GM18858 (cell line): ENCODE results near the gene IQCH.
"Not testable (repeated sequence)": the region's sequence is repeated elsewhere in the genome, so short reads cannot be mapped to it uniquely, and the experiment has no call there.

ENCODE experiments used
- ATAC-seq: cut with Tn5 transposase; IDR thresholded peaks from one replicate; pipeline ENCODE4 v1.9.1; 2021; ENCODE audit not compliant: unreplicated experiment

The IQCH gene

GRCh38 chr15:67433495-67434099 is 179.0 kb downstream of the IQCH start:
- no peak for ATAC-seq

DNA sequence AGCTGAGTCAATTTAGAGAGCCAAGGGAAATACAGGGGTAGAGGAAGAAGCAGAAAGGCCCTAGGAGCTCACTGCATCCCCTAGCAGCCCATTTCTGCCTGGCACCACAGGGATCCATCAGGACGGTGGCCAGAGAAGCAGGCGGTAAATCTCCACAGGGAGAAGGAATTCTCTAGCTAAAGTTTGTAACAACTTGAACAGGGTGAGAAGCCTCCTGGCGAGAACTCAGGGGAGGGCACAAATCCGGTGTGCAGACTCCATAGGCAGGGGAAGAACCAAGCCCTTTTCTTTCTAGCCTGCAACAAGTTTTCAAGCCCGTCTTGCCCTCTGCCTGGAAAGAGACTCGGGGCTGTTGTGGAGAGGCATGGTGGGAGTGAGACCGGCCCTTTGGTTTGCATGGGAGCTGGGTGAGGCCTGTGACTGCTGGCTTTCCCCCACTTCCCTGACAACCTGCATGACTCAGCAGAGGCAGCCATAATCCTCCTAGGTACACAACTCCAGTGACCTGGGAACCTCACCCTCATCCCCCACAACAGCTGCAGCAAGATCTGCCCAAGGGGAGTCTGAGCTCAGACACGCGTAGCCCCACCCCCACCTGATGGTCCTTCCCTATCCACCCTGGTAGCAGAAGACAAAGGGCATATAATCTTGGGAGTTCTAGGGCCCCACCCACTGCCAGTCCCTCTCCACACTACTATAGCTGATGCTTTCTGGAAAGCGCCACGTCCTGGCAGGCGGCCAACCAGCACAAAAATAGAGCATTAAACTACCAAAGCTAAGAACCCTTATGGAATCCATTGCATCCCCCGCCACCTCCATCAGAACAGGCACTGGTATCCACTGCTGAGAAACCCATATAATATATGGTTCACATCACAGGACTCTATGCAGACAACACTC is 182.0 kb downstream of the IQCH start:
- ATAC-seq: not testable (repeated sequence)

- ATAC-seq: no peak
Measured at GRCh38 chr15:67444100-67444499, 189.5 kb downstream of the IQCH start.

- no peak for ATAC-seq
Measured at GRCh38 chr15:67446449-67446848, 191.9 kb downstream of the IQCH start.

GRCh38 chr15:67448372-67448771 is 193.8 kb downstream of the IQCH start:
- ATAC-seq: not testable (repeated sequence)

- ATAC-seq: not testable (repeated sequence)
Measured at GRCh38 chr15:67453703-67454102, 199.1 kb downstream of the IQCH start.

DNA sequence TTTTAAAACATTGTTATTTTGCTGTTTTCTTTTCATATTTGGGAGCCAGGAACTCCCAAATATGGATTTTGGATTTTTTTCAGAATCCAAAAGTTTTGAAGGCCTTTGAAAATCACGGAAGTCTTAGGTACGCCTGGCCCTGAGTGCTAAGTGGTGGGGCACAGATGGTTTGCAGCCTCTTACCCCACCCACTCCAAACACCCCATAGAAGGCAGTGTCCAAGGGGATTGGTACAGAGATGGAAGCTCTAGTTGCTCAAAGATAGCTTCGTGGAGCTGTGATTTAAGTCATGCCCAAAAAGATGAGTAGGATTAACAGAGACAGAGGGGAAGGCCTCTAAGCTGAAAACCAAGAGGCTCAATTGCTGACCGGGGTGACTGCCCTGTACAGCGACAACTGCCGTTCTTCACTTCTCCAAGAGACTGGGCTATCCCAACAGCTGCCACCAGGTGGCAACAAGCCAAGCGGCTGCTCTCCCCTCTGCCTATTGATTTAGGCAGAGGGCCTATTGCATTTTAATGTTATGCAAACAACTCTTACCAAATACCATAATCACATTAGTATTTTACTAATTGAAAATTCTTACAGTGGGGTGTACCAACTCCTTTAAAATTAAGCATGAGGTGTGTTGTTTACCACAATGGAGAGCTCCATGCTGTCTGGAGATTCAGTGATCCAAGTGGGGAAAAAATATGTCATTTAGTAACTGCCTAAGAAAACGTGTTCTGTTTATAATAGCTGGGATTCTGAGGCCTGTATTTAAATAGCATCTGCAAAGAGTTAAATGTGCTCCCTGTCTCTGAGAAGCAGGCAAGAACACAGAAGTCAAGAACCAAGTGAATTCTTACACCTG is 202.3 kb downstream of the IQCH start:
- ATAC-seq: no peak

DNA sequence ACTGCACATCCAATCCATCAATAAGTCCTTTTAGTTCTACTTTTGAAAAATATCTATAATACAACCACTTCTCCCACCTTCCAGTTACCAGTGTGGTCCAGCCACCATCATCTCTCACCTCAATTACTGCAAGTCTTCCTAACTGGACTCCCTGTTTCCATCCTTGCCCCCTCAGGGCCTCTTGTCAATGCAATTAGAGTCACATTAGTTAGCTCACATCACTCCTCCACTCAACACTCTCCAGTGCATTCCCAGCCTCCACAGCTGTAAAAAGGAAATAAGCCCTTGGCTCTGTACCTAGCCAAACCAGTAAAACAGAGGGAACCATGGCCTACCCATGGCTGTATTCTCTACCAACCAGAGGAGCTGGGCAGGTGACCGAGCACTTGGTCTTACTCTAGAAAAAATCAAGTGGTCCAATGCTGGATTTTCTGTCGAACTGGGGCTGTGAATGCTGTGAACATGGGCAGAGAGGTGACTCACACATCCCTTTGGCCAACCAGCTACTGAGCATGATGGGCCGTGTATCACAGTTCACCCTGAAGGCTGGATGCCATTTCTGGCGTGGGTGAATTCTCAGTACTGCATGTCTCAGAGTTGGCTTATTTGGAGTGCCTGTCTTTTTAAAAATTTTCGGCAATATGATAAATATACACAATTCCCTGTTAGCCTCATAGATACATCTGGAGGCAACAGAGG is 203.9 kb downstream of the IQCH start:
- no peak for ATAC-seq

GRCh38 chr15:67460521-67460920 is 205.9 kb downstream of the IQCH start:
- ATAC-seq: no peak

DNA sequence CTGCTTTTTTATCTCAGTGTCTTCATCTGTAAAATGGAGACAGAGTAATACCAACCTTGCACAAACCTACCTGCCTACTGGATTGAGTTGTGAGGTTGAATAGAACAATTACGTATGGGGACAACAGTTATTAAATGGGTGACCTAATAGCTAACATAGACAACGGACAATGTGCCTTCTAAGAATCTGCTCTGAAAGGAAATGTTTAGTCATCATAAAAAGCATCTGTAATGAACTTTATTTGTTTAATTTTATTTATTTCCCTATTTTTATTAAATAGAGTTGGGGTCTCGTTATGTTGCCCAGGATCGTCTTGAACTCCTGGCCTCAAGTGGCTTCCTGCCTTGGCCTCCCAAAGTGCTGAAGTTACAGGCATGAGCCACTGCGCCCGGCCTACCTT is 207.1 kb downstream of the IQCH start:
- no peak for ATAC-seq

- no peak for ATAC-seq
Measured at GRCh38 chr15:67462875-67463274, 208.3 kb downstream of the IQCH start.

DNA sequence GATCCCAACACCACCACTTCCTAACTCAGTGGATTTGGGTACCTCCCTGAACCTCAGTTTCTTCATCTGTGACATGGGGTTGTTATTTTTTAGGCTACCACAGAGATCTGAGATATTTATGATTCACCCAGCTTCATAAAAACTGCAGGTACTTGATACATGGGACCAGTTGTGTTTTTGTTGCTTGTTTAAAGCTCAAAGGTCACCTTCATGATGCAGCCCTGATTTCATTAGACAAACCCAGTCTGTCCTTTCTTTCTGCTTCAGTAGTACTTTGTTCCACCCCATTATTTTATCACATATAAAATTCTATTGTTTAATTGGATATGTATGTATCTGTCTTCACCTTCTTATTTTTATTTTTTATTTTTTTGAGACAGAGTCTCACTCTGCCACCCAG is 208.9 kb downstream of the IQCH start:
- no peak for ATAC-seq

DNA sequence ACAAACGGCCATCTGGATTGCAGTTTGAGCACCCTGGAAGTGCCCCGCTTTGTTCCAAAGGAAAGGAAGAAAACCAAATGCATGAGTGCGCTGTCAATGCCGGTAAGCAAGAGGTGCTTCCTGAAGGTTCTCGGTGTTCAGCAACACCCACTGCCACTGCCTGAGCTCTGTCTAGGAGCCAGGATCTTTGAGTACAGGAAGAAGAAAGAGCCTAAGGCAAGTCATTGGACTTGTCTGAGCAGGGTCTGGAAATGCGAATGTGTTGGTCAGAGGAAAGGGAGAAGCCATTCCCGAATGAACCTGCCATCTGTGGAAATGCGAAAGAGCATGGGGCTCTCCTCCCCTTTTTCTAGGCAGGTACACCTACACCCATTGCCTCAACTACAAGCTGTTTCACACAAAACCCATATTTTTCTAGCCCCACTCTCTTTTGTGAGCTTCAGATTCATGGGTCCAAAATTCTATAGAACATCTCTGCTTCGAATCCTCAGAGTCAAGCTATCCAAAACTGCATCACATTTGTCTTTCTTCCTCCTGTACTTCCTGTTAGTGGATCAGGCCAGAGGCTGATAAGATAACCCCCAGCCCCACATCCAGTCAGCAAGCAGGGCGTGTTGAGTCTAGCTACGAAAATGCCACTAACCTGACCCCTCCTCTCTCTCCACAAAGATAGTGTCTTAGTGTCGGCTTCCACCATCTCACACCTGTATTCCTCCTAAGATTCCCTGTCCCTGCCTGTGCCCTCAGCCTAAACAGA is 210.8 kb downstream of the IQCH start:
- no peak for ATAC-seq

GRCh38 chr15:67468416-67468815 is 213.8 kb downstream of the IQCH start:
- no peak for ATAC-seq

GRCh38 chr15:67469680-67470079 is 215.1 kb downstream of the IQCH start:
- no peak for ATAC-seq

- ATAC-seq: no peak
Measured at GRCh38 chr15:67472957-67473356, 218.4 kb downstream of the IQCH start.

GRCh38 chr15:67474405-67475110 is 220.0 kb downstream of the IQCH start:
- ATAC-seq: no peak

DNA sequence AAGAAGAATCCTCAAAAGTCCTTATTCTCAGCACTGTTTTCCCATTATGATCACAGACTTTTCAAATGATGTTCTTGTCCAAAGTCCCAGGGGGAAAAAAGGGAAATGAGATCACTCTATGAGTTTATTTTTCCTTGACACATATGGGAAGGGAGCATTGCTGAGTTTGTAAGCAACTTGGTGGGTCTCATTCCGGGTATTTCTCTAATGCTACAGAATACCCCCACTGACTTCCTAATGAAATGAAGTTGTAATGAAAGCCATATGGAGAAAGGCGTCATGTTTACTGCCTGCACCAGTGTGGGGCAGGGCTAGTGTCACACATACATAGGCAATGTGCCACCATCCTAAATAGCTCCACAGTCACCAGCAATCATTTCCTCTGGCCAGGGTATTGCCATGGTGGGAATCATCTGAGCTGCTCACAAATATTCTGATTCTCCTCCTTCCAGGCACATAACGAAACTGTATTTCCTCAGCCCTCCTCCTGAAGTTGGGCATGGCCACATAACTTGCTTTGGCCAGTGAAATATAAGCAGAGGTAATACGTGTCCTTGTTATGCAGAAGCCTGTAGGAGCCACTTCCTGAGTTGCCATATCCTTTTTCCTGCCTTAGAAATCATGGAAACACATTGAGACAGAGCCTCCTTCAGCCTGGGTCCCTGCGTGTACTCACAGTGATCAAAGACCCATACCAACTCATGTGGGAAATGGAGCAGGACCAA is 225.4 kb downstream of the IQCH start:
- no peak for ATAC-seq

GRCh38 chr15:67480741-67481140 is 226.2 kb downstream of the IQCH start:
- ATAC-seq: no peak
